GM12891 (cell line): ENCODE data around the gene MEOX1.

Source experiments
- POLR2A ChIP-seq: IDR thresholded peaks from 2 replicates; pipeline ENCODE4 v1.6.1; 2011; ENCODE audit warnings: low read depth, low read length, control low read depth
- POLR2AphosphoS5 ChIP-seq: IDR thresholded peaks from 2 replicates; pipeline ENCODE4 v1.6.1; 2011; ENCODE audit warnings: low read depth, low read length, control low read depth
- SPI1 ChIP-seq: IDR thresholded peaks from 2 replicates; pipeline ENCODE4 v1.6.1; 2011; ENCODE audit warnings: low read depth, low read length, control low read depth

DNA sequence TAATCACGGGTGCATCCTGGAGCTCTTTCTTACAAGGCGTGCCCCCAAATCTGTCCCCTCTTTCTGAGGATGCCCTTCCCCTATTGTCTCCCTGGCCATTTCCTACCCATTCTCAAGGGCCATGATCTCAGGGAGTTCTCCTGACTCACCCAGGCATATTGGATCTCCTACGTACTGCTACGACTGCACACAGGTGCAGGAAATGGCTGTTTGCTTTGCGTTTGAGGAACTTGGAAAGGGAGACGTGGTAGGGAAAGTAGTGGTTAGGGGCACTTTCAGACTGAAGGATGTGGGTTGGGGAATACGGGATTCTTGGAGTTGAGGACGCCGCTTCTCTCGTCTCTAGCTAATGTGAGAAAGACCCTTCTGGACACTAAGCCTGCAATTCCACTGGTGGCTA is 18.7 kb upstream of the MEOX1 start:
- no peak for TF ChIP-seq SPI1
- TF ChIP-seq POLR2A = no peak
- TF ChIP-seq POLR2AphosphoS5 = no peak
